Measurements from ENCODE around the gene GPR68.
"Not testable (repeated sequence)": the region's sequence is repeated elsewhere in the genome, so short reads cannot be mapped to it uniquely, and the experiment has no call there.

The GPR68 gene

DNA sequence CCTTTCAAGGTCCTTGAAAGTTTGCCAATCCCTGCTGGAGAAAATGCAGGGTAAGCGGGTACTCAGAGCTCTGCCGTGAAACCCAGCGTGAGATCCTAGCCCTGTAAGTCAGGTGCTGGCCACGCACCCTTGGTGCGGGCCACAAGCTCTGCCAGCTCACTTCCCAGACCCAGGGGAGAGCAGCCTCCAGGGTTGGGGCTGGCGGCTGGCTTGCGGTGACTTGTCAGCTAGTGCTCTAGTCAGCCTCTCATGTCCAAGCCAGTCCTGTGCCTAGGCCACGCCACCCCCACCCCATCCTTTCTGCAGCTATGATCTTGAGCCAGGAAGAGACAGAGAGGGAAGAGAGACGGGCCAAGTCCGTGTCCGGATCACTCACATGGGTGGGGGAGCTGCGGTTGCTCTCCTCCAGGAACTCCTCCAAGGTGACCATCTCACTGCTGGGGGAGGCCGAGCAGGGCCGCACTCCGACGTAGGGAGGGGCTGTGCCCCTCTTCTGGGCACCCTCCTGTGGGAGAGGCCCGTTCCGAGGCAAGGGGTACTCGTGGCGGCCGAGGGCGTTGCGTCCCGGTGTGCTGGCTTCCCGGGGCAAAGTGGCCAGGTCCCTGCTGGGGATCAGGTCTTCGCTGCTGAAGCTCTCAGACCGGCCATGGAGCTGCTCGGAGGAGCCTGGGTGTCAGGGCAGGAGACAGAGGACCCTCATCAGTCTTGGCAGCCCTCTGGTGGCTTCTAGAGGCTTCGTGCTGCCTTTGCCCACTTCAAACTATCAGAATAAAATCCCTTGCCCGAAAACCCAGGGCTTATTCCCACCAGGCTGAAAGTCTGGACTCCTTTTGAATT, 33.3 kb upstream of the GPR68 start:
- DNase-seq: no peak
- in situ Hi-C loops (cut with HindIII; ENCODE audit: low pct_ligation_motif_present, low pct_unique_long_range_greater_than_20kb, low sequenced_read_pairs): loop anchor here (25.0 kb wide), 1 partner anchor 90 kb away; no protein-coding TSS in a partner anchor

DNA sequence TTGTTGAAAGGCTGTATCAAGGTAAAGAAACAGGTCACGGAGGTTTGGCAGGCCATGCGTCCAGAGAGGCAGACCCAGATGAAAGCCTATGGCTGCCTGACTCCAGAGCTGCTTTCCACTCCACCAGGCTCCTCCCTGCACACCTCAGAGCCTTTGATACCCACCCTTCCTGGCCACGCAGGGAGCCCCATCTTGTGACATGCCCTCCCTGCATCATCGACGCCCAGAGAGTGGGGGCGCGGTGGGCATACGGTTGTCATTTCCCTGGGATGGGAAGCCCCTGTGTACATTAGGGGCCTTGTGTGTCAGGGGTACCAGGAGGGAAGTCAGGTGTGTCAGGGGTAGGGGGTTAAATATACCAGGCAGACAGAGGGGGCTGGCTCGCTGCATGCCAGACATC, 30.3 kb upstream of the GPR68 start:
- in situ Hi-C loops (cut with HindIII; ENCODE audit: low pct_ligation_motif_present, low pct_unique_long_range_greater_than_20kb, low sequenced_read_pairs): loop anchor here (25.0 kb wide), 1 partner anchor 87 kb away; no protein-coding TSS in a partner anchor
- DNase-seq: no peak

- in situ Hi-C loops (cut with HindIII; ENCODE audit: low pct_ligation_motif_present, low pct_unique_long_range_greater_than_20kb, low sequenced_read_pairs): no loop called here
- no peak for DNase-seq
Measured at GRCh38 chr14:91273885-91274273, 29.4 kb upstream of the GPR68 start.

DNA sequence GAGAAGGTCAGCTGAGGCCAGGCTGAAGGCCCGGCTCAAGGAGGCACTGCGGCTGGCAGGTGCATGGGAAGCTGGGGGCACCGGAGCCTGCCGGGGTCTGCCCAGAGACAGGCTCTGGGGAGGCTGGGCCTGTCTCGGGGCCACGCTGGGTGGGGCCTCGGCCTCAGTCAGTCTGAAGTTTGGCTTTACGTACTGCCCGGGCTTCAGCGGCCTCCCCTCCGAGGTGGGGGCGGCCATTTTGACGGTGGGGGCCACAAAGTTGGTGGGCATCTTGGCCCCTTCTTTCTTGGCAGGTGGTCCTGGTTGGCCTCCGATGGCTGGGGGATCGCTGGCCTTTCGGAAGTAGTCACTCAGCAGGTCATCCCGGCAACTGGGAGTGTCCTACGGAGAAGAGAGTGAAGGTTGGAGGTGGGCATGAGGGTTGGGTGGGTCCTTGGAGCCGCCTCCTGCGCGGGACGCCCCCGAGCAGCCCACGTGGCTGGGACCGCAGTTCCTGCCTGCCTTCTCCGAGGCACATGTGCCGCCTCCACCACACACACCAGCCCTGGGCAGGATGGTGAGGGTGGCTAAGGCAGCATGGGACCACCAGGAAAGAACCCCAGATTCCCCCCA, 28.9 kb upstream of the GPR68 start:
- no peak for DNase-seq
- in situ Hi-C loops (cut with HindIII; ENCODE audit: low pct_ligation_motif_present, low pct_unique_long_range_greater_than_20kb, low sequenced_read_pairs): no loop called here

GRCh38 chr14:91272341-91273272, 28.1 kb upstream of the GPR68 start:
- no peak for DNase-seq
- in situ Hi-C loops (cut with HindIII; ENCODE audit: low pct_ligation_motif_present, low pct_unique_long_range_greater_than_20kb, low sequenced_read_pairs): no loop called here

DNA sequence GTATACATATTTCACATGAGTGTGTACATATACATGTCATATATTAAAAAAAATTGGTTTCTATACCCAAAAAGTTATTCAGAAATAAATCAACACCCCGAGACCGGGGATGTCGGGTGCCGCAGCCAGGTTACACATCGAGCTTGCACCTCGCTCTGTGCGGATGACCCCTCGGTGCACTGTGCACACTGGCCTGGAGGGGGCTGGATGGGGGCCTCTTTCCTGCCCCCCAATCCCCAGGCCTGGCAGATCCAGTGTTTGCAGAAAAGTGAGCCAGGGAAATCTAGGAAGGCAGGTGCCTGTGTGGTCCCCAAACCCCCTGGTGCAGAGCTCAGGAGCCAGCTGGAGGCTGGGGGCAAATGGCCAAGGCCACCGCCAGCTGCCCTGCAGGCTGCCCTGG, 27.1 kb upstream of the GPR68 start:
- no peak for DNase-seq
- in situ Hi-C loops (cut with HindIII; ENCODE audit: low pct_ligation_motif_present, low pct_unique_long_range_greater_than_20kb, low sequenced_read_pairs): no loop called here

DNA sequence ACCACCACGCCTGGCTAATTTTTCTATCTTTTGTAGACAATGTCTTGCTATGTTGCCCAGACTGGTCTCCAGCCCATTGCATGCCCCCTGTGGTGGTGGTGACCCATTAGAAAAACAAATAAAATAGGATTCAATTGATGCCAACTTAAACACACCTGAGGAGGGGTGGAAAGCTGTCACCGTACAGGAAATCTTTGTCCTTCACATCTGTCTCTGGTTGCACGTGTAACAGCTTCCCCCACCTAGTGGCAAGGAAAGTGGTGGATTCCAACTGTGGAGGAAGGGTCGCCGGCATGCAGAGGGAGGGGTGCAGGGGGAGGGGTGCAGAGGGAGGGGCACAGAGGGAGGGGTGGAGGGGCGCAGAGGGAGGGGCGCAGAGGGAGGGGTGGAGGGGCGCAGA, 26.1 kb upstream of the GPR68 start:
- in situ Hi-C loops (cut with HindIII; ENCODE audit: low pct_ligation_motif_present, low pct_unique_long_range_greater_than_20kb, low sequenced_read_pairs): no loop called here
- DNase-seq: no peak

DNA sequence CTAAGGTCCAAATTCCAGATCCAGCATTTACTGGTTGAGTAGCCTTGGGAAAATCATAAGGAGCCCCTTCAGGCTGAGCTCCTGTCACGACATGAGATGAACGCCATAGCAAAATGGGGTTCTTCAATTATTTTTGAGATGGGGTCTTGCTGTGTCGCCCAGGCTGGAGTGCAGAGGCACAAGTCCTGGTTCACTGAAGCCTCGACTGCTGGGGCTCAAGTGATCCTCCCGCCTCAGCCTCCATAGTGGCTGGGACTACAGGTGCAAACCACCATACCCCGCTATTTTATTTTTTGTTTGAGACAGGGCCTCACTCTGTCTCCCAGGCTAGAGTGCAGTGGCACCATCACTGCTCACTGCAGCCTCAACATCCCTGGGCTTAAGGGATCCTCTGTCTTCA, 25.7 kb upstream of the GPR68 start:
- no peak for DNase-seq
- in situ Hi-C loops (cut with HindIII; ENCODE audit: low pct_ligation_motif_present, low pct_unique_long_range_greater_than_20kb, low sequenced_read_pairs): no loop called here

DNA sequence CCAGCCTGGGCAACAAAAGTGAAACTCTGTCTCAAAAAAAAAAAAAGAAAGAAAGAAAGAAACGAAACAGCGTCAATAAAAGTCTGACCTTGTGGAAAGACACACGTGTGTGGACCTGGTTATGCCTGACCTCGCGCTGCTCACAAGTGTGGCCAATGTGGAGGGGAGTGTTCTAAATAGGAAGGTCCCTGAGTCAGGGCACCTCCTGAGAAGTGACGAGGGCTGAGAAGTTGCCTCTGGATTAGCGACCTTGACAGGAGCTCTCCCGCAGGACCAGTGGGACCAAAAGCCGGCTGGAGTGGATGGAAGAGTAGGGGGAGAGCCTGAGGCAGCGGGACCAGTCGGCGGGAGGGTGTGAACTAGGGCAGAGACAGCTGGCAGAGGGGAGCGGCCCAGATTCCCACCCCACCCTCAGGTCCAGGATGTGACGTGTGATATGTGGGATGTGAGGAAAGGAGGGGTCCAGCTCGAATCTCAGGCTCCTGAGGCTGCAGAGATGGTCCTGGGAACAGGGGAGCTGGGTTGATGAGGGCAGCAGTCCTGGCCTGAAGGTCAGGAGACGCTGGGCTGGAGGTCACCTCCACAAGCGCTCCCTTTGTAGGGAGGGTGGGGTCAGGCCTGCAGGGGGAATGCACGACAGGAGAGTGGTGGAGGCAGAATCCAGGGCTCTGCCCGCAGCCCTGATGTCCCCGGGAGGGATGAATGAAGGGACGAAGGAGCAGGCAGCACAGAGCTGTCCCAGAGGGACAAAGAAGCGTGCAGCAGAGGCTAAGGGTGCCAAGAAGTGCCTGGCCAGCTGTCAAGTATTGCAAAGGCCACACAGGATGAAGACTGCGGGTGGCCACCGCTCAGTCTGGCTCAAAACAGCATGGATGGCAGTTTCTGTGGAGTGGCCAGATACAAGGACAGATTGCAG, 24.8 kb upstream of the GPR68 start:
- no peak for DNase-seq
- in situ Hi-C loops (cut with HindIII; ENCODE audit: low pct_ligation_motif_present, low pct_unique_long_range_greater_than_20kb, low sequenced_read_pairs): no loop called here

- in situ Hi-C loops (cut with HindIII; ENCODE audit: low pct_ligation_motif_present, low pct_unique_long_range_greater_than_20kb, low sequenced_read_pairs): no loop called here
- DNase-seq: no peak
Measured at GRCh38 chr14:91267965-91268437, 23.5 kb upstream of the GPR68 start.

DNA sequence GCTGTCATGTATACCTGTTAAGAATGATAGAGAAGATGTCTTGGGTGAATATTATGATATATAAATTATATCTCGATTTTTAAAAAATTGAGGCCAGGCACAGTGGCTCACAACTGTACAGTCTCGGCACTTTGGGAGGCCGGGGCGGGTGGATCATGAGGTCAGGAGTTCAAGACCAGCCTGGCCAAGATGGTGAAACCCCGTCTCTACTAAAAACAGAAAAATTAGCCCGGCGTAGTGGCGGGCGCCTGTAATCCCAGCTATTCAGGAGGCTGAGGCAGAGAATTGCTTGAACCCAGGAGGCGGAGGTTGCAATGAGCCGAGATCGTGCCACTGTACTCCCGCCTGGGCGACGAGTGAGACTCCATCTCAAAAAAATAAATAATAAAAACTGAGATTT, 21.8 kb upstream of the GPR68 start:
- DNase-seq; in situ Hi-C loops (cut with HindIII; ENCODE audit: low pct_ligation_motif_present, low pct_unique_long_range_greater_than_20kb, low sequenced_read_pairs): not testable (repeated sequence)

DNA sequence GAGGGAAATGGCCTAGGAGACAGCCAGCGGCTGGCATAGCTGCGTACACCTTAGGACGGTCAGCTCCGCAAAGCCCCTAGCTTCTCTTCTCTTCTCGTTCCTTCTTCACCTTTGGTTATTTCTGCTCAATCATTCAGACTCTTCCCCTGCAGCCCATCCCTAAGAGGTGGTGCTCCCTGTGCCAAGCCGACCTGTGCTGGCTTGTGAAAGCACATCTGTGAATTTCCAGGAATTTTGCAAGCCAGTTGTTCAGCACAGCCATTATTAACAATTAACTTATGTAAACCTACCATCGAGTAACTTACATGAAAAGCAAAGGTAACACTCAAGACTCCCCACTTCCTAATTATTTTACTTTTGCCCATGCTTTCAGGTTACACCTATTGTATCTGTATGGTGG, 20.9 kb upstream of the GPR68 start:
- in situ Hi-C loops (cut with HindIII; ENCODE audit: low pct_ligation_motif_present, low pct_unique_long_range_greater_than_20kb, low sequenced_read_pairs): no loop called here
- no peak for DNase-seq

GRCh38 chr14:91264151-91265150, 19.9 kb upstream of the GPR68 start:
- in situ Hi-C loops (cut with HindIII; ENCODE audit: low pct_ligation_motif_present, low pct_unique_long_range_greater_than_20kb, low sequenced_read_pairs): no loop called here
- DNase-seq: peak; percentile 19

- in situ Hi-C loops (cut with HindIII; ENCODE audit: low pct_ligation_motif_present, low pct_unique_long_range_greater_than_20kb, low sequenced_read_pairs): no loop called here
- no peak for DNase-seq
Measured at GRCh38 chr14:91263329-91263728, 18.8 kb upstream of the GPR68 start.

- in situ Hi-C loops (cut with HindIII; ENCODE audit: low pct_ligation_motif_present, low pct_unique_long_range_greater_than_20kb, low sequenced_read_pairs): no loop called here
- DNase-seq: no peak
Measured at GRCh38 chr14:91261986-91262549, 17.6 kb upstream of the GPR68 start.

DNA sequence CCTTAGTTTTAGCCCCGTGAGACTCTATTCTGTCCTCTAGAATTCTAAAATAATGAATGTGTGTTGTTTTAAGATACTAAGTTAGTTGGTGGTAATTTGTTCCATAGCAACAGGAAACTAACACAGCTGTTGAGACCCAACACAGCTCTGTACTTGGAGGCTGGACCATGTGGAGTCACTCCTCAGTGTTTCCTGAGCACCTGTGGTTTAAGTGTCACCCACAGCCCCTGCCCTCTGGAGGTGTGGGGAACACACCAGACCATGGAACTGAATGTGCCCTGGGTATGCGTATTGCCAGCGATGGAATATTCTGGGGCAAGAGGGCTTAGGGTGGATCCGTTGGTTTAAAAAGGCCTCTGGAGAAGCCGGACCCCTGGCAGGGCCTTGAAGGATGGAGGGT, 16.6 kb upstream of the GPR68 start:
- in situ Hi-C loops (cut with HindIII; ENCODE audit: low pct_ligation_motif_present, low pct_unique_long_range_greater_than_20kb, low sequenced_read_pairs): no loop called here
- DNase-seq: no peak

DNA sequence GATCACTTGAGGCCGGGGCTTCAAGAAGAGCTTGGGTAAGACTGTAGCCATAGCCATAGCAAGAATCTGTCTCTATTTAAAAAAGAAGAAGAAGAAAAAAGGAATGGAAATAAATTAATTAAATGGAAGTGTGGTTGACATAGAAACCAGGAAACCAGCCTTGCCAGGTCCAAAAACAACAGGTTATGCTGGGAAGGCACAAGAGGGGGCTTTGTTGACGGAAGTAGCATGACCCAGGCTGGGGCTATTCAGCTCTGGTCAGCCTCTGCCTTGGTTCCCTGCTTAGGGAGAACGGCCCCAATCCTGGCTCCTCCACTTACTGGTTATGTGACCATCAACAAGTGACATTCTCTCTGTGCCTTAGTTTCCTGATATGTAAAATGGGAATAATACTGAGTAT, 14.4 kb upstream of the GPR68 start:
- no peak for DNase-seq
- in situ Hi-C loops (cut with HindIII; ENCODE audit: low pct_ligation_motif_present, low pct_unique_long_range_greater_than_20kb, low sequenced_read_pairs): no loop called here
